Measurements from ENCODE around the gene GALNT13. TPM values are rescaled to one million over a fixed set of nuclear protein-coding genes. Genes with fewer than 3 reads are reported as not detected.
A peak's percentile ranks its signal among the peaks of the same experiment; 100 is the strongest.

The GALNT13 gene
- total and polyA plus RNA-seq, 3 donors from 2014 or later: 0.55 to 2.2 (median 0.92) TPM

DNA sequence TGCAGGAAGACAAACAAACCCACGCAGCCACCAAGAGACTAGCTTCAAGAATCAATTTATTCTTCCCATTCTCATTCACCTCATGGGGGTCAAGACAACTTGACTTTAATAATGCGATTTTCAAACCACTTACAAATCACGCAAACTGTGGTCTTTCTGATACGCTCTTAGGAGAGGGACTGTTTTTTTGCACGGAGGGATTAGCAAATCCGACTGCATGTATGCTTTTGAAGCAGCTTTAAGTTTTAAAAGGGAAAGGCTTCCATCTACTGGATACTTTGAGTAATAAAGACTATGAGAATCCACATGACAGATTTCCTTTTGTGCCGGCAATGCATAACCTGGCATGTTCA, 503.8 kb downstream of the GALNT13 start:
- intact Hi-C loops (cut with DNase I; ENCODE audit: low total_unique reads): no loop called here
- no peaks in the 10 kb centered on the region for H3K9me3 ChIP-seq
- no peak for TF ChIP-seq POLR2A (IDR thresholded peaks at IDR 0.05)
- TF ChIP-seq, protein P1, sequence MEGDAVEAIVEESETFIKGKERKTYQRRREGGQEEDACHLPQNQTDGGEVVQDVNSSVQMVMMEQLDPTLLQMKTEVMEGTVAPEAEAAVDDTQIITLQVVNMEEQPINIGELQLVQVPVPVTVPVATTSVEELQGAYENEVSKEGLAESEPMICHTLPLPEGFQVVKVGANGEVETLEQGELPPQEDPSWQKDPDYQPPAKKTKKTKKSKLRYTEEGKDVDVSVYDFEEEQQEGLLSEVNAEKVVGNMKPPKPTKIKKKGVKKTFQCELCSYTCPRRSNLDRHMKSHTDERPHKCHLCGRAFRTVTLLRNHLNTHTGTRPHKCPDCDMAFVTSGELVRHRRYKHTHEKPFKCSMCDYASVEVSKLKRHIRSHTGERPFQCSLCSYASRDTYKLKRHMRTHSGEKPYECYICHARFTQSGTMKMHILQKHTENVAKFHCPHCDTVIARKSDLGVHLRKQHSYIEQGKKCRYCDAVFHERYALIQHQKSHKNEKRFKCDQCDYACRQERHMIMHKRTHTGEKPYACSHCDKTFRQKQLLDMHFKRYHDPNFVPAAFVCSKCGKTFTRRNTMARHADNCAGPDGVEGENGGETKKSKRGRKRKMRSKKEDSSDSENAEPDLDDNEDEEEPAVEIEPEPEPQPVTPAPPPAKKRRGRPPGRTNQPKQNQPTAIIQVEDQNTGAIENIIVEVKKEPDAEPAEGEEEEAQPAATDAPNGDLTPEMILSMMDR (IDR thresholded peaks at IDR 0.05): peak in 2 of 3 experiments; percentile 28 to 31
- H3K4me1 ChIP-seq: no peaks in the 10 kb centered on the region
- no peak overlapping the region for H3K27ac ChIP-seq
- no peak overlapping the region for H3K4me3 ChIP-seq
- 2 to 4% methylated on average over 7 of the region's 7 CpGs for WGBS, 2 donors
- no peaks in the 10 kb centered on the region for H3K27me3 ChIP-seq
- H3K36me3 ChIP-seq (ENCODE audit: low read depth, missing control alignments): no peaks in the 10 kb centered on the region
- DNase-seq: no peak

DNA sequence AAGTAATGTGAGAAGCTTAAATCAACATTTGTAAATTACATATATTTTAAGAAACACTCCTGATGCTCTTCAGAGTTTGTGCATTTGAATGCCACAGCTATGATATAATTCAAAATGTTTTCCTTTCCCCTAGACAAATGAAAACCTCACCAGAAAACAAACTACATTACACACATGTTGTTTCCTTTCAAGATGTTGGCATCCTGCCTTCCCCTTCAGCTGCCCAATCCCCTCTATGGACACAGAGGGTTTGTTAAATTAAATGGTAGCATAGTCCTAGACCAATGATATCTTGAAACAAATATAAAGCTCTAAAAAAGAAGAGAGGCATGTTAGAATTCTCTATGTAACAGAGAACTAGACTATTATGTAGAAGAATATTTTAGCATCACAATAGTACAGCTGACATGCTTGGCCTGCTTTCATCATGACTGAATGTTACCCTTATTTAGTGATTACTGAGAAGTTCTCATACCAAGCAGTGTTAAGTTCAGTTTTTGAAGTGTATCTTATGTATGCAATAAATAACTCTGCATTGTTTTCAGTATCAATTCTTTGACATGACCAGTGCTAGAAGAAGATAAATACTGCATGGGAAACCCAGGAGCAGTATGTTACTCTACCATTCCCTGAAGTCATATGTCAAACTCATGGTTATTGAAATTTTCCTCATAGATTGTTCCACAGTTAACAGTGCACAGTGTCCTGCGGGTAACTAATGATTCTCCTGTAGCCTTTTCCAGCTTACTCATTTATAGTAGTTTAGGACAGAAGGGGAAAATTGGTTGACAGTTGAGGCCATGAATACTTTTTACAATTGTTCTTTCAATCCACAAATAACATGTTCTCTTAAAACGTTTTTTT, 510.4 kb downstream of the GALNT13 start:
- Histone ChIP-seq H3K36me3 (ENCODE audit: low read depth, missing control alignments) (no peaks in the 10 kb centered on the region), H3K9me3 (no peaks in the 10 kb centered on the region), H3K27ac (no peak overlapping the region), H3K27me3 (no peaks in the 10 kb centered on the region), H3K4me3 (no peak overlapping the region), H3K4me1 (no peaks in the 10 kb centered on the region)
- intact Hi-C loops (cut with DNase I; ENCODE audit: low total_unique reads): no loop called here
- TF ChIP-seq, protein P1 (IDR thresholded peaks at IDR 0.05): no peak
- TF ChIP-seq POLR2A (IDR thresholded peaks at IDR 0.05): no peak
- WGBS, 2 donors: 58 to 64% methylated on average over 2 of the region's 2 CpGs
- DNase-seq: no peak

DNA sequence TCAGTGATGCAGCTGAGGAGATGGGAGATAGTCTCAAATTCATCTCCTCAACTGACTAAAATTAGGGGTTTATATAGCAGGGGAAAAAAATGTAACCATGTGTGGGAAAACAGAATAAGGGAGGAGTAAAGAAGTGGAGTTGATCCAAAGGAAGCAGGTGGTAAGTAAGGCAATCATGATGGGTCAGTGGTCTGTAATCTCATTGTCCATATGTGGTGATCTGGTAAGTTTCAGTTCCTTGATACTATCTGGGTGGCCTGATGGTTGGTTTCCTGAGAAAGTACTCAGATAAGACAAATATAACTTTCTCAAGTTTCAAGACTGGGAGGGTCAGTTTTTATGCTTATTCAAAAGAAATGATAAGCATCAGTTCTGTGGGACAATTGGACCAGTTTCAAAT, 514.5 kb downstream of the GALNT13 start:
- H3K36me3 ChIP-seq (ENCODE audit: low read depth, missing control alignments): no peaks in the 10 kb centered on the region
- no peak overlapping the region for H3K4me3 ChIP-seq
- intact Hi-C loops (cut with DNase I; ENCODE audit: low total_unique reads): no loop called here
- no peak for TF ChIP-seq POLR2A (IDR thresholded peaks at IDR 0.05)
- TF ChIP-seq, protein P1 (IDR thresholded peaks at IDR 0.05): no peak
- no peaks in the 10 kb centered on the region for H3K27me3 ChIP-seq
- no peak for DNase-seq
- H3K9me3 ChIP-seq: no peaks in the 10 kb centered on the region
- H3K27ac ChIP-seq: no peak overlapping the region
- no peaks in the 10 kb centered on the region for H3K4me1 ChIP-seq

DNA sequence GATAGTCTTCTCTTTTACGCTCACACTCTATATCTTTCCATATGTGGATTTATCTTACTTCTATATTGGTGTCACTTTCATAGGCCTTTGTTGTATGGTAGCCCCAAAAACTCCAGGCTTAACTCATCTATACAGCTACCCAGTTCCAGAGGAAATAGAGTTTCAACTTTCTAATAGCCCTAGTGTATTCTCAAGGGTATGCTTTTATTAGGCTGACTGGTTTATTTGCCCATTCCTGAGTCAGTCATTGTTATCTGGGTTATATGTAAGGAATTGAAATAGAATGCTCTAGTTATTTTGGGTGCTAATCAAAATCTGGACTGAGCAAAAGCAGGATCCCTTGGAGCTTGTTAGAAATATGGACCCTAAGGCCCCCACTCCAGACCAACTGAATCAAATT, 519.3 kb downstream of the GALNT13 start:
- 92 to 100% methylated on average over 1 of the region's 1 CpG for WGBS, 2 donors
- TF ChIP-seq POLR2A (IDR thresholded peaks at IDR 0.05): no peak
- TF ChIP-seq, protein P1 (IDR thresholded peaks at IDR 0.05): no peak
- no peak overlapping the region for H3K4me3 ChIP-seq

DNA sequence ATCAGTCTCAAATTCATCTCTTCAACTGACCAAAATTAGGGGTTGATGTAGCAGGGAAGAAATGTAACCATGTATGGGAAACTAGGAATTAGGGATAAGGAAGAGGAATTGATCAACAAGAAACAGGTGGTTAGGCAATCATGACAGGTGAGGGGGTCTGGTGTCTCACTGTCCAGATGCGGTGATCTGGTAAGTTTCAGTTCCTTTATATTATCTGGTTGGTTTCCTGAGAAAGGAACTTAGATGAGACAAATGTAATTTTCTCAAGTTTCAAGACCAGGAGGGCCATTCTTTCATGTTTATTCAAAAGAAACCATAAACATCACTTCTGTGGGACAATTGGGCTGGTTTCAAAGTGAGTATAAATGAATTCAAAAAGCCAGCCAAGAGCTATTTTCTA, 520.5 kb downstream of the GALNT13 start:
- no peaks in the 10 kb centered on the region for H3K9me3 ChIP-seq
- H3K4me1 ChIP-seq: no peaks in the 10 kb centered on the region
- WGBS, 2 donors: 76 to 81% methylated on average over 1 of the region's 1 CpG
- TF ChIP-seq, protein P1 (IDR thresholded peaks at IDR 0.05): no peak
- TF ChIP-seq POLR2A (IDR thresholded peaks at IDR 0.05): no peak
- H3K27ac ChIP-seq: no peak overlapping the region
- intact Hi-C loops (cut with DNase I; ENCODE audit: low total_unique reads): no loop called here
- no peaks in the 10 kb centered on the region for H3K27me3 ChIP-seq
- no peak overlapping the region for H3K4me3 ChIP-seq
- no peaks in the 10 kb centered on the region for H3K36me3 ChIP-seq (ENCODE audit: low read depth, missing control alignments)
- DNase-seq: no peak

More for the DNA sequence above, 519.3 kb downstream of the GALNT13 start:
- Histone ChIP-seq H3K36me3 (ENCODE audit: low read depth, missing control alignments) (no peaks in the 10 kb centered on the region), H3K9me3 (no peaks in the 10 kb centered on the region), H3K27ac (no peak overlapping the region), H3K27me3 (no peaks in the 10 kb centered on the region), H3K4me1 (no peaks in the 10 kb centered on the region)
- no peak for DNase-seq
- intact Hi-C loops (cut with DNase I; ENCODE audit: low total_unique reads): no loop called here

Measured in testis (tissue), 3 donors.